22Rv1 (cell line): ENCODE data around the gene CCDC13.

Experiments used
- H3K27ac ChIP-seq: fragments of 450-650 bp; 2 replicates; pipeline ENCODE4 v1.5.1; 2017
- ZFX ChIP-seq: fragments of 450-650 bp; IDR thresholded peaks from 2 replicates; pipeline ENCODE4 v1.6.1; 2017; ENCODE audit warnings: antibody characterized with exemption, borderline replicate concordance
- TF ChIP-seq, protein P1 (sequence below): fragments of 450-650 bp; IDR thresholded peaks from 2 replicates; pipeline ENCODE4 v1.5.1; 2017; ENCODE audit warnings: mild to moderate bottlenecking

The CCDC13 gene

DNA sequence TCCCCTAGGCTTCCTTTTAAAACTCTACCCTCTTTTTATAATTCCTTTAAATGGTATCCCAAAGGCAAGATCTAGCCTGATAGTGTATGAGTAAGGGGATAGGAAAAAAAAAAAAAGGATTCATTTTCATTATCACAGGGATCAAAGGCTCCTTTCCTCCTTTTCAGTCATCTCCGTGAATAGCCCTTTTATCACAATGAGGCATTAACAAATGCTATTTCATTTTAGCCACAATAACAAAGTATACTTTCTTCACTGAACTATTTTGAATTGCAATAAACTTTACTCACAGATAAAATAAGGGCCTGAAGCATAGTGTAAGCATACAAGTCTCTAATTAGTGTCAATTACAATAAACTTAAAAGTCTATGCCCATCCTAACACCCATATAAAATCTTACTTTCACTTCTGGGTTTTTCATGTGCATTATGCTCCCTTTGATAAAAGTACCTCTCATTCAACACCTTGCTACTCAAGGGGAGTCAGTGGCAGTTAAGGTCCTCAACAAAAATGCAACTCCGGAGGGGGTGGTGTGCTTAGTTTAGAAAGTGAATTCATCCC is 22.6 kb upstream of the CCDC13 start:
- H3K27ac ChIP-seq: no peak overlapping the region
- TF ChIP-seq ZFX: no peak
- TF ChIP-seq, protein P1, sequence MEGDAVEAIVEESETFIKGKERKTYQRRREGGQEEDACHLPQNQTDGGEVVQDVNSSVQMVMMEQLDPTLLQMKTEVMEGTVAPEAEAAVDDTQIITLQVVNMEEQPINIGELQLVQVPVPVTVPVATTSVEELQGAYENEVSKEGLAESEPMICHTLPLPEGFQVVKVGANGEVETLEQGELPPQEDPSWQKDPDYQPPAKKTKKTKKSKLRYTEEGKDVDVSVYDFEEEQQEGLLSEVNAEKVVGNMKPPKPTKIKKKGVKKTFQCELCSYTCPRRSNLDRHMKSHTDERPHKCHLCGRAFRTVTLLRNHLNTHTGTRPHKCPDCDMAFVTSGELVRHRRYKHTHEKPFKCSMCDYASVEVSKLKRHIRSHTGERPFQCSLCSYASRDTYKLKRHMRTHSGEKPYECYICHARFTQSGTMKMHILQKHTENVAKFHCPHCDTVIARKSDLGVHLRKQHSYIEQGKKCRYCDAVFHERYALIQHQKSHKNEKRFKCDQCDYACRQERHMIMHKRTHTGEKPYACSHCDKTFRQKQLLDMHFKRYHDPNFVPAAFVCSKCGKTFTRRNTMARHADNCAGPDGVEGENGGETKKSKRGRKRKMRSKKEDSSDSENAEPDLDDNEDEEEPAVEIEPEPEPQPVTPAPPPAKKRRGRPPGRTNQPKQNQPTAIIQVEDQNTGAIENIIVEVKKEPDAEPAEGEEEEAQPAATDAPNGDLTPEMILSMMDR: no peak

DNA sequence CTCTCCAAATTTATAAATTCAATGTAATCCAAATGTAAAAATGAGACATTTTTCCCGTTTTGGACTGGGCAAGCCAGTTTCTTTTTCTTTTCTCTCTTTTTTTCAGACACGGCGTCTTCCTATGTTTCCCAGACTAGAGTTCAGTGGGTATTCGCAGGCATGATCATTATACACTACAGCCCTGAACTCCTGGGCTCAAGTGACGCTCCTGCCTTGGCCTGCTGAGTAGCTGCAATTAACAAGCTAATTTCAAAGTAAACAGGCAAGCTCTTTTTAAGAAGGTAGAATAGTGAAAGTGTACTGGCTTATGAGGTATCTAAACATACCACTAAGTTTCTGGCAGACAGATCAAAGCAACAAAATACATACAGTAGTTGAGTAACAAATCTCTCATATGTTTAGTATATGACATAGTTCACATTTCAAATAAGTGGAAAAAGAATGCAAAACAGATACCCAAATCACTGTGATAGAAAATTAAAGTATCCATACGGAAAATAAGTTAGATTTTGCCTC is 17.7 kb upstream of the CCDC13 start:
- H3K27ac ChIP-seq: no peak overlapping the region
- TF ChIP-seq, protein P1: no peak
- TF ChIP-seq ZFX: no peak

DNA sequence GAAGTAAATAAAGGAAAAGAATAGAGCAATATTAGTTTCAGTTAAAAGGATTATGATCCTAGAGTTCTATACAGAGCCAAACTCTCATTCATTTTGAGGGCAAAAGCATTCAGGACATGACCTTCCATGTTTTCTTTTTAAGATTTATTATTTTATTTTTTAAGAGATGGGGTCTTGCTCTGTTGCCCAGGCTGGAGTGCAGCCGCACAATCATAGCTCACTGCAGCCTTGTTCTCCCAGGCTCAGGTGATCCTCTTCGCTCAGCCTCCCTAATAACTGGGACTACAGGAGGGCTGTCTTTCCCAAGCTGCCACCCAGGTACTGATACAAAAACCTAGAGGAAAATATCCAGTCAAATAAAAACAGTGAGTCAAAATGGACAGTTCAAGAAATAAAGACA is 13.6 kb upstream of the CCDC13 start:
- no peak overlapping the region for H3K27ac ChIP-seq
- TF ChIP-seq ZFX: no peak
- TF ChIP-seq, protein P1: no peak

DNA sequence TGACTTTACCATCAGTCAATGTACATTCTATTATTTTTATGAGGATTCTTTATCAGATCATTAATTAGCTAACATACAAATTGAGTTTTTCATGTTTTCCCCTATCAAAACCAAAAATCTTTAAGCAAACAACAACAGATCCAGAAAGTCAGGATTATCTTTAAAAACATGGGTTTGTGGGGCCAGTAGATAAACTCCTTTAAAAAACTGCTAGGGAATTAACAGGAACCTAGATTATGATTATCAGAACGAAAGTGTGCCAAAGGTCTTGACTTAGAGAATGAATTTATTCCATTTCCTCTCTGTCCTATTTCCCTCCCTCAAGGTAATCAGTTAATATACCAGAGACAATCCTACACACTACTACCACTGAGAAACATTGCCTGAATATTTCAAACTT is 13.2 kb upstream of the CCDC13 start:
- H3K27ac ChIP-seq: no peak overlapping the region
- TF ChIP-seq, protein P1: no peak
- no peak for TF ChIP-seq ZFX

DNA sequence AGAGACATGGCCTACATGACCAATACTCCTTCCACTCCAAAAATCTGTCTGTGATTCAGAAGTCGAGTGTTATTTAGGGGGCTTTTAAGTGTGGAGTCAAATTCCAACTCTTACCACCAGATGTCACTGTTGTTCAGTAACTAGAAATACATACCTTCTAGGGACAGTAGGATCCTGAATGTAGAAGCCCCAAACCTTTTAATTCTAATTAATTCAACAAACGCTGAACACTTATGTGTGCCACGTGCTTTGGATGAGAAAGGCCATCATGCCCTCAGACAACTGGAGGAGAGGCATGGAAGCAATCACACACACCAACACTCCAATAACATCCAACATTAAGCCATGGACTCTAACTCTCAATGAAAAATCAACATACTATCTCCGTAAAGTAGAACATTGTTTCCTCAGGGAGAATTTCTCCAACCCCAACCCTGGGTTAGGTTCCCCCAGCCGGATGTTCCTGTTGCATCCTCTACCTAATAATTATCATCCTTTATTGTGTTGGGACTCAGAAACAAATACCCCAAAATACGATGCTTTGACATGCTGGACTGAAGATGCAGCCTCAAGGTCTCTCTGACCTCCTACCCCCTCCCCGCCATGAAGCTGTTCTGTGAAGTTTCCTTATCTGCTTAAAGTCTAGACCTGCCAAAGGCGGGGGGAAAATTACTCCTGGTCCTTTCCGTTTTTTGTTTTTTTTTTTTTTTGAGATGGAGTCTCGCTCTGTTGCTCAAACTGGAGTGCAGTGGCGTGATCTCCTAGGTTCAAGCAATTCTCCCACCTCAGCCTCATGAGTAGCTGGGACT is 8.0 kb upstream of the CCDC13 start:
- no peak for TF ChIP-seq ZFX
- TF ChIP-seq, protein P1: peak; percentile 82
- no peak overlapping the region for H3K27ac ChIP-seq

DNA sequence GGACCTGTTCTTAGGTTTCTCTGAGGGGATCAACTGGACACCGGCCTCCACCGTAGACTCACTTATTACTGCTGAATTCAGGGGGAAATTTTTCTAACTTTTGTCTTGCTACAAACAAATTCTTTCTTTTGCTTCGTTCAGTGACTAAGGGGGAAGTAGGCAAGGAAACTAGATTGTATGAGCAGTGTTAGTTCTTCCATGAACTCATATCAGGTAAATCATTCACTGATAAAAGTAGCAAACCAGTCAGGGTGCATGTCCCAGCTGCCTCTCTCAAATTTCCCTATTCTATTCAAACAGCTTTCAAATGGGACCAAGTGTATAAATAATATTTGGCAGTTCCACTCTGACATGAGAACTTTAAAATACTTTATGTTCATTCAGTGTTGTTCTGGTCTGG is 7.3 kb upstream of the CCDC13 start:
- no peak overlapping the region for H3K27ac ChIP-seq
- TF ChIP-seq ZFX: no peak
- TF ChIP-seq, protein P1: no peak

DNA sequence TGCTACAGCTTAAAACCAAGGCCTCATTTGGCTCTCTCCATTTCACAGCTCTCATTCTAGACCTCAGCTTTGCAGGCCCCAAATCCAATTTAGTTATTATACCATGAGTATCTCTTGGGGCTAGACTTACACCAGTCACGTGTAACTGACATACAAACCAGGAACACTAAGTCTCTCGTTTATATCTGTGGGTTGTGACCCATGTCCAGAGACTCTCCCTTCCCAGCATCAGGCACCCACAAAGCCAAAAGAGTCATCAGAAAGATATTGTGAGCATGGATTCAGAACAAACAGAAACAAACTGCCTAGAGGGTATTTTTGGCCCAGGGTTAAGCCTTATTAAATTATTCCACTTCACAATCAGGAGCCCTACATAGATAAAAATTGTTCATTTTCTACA is 5.6 kb upstream of the CCDC13 start:
- no peak for TF ChIP-seq ZFX
- TF ChIP-seq, protein P1: no peak
- no peak overlapping the region for H3K27ac ChIP-seq
